Endothelial cell of umbilical vein (primary cell): ENCODE measurements around the gene TBX2. TPM values are rescaled to one million over a fixed set of nuclear protein-coding genes. Genes with fewer than 3 reads are reported as not detected.

ENCODE experiments used
- BruUV-seq: library from RNA; stranded (reverse); fragments of 400-500 nt; replicated peaks from 2 replicates; lab custom pipeline; 2021; lab: Mats Ljungman, UMichigan
- CTCF ChIA-PET: fragments of 300-600, 350-600 bp; sonication (Branson Sonifier 250); formaldehyde crosslinking; loops from one replicate; lab custom pipeline; 2021; ENCODE audit warnings: antibody characterized with exemption, inconsistent platforms; lab: Charles Lee
- POLR2A ChIA-PET: fragments of 300-600, 350-600 bp; sonication (Branson Sonifier 250); formaldehyde crosslinking; loops from one replicate; lab custom pipeline; 2021; ENCODE audit warnings: antibody characterized with exemption, inconsistent platforms; lab: Charles Lee
- DNase-seq: peaks from one replicate; pipeline ENCODE4 v3.0.0-alpha.2; 2011; ENCODE audit warnings: low read depth, low spot score
- FAIRE-seq: peaks from 2 replicates; lab custom pipeline; 2011; peaks lifted over from hg19 to GRCh38; lab: Jason Lieb, UNC
- H2AFZ ChIP-seq: 2 replicates; pipeline ENCODE4 v1.6.0; 2012; ENCODE audit warnings: low read depth, low read length, control low read depth, inconsistent platforms
- H3K27ac ChIP-seq: 2 replicates; pipeline ENCODE4 v1.5.1; 2011; ENCODE audit warnings: low read depth, mild to moderate bottlenecking, control low read depth, low read length, moderate library complexity; ENCODE audit not compliant: insufficient read depth
- H3K27me3 ChIP-seq, 2 experiments: 2 replicates each; pipeline versions ENCODE4 v1.6.0 to v1.6.1; 2011; ENCODE audit warnings: low read length in 2 of 2, mixed read lengths in 1 of 2; ENCODE audit not compliant: control insufficient read depth in 2 of 2, insufficient read depth in 2 of 2
- H3K36me3 ChIP-seq, 2 experiments: 2 replicates in 1 of 2; 3 replicates in 1 of 2; pipeline ENCODE4 v1.5.1; 2011; ENCODE audit warnings: low read length in 2 of 2, mild to moderate bottlenecking in 1 of 2, moderate library complexity in 1 of 2; ENCODE audit not compliant: control insufficient read depth in 2 of 2, insufficient read depth in 2 of 2; ENCODE audit errors: extremely low read depth in 1 of 2
- H3K4me1 ChIP-seq: 3 replicates; pipeline ENCODE4 v1.5.1; 2011; ENCODE audit warnings: mild to moderate bottlenecking, low read length; ENCODE audit not compliant: control insufficient read depth, insufficient read depth; ENCODE audit errors: extremely low read depth
- H3K4me2 ChIP-seq: 2 replicates; pipeline ENCODE4 v1.6.1; 2011; ENCODE audit warnings: low read length, control low read depth, mixed read lengths; ENCODE audit not compliant: insufficient read depth
- H3K4me3 ChIP-seq, 3 experiments: fragments of 200-600 bp in 1 of 3; sonication (generic), shearing (Covaris generic) in 1 of 3; replicated peaks in 1 of 3; 2 replicates each; pipeline ENCODE4 v1.5.1; 2011 to 2016; ENCODE audit warnings: control low read depth in 3 of 3, low read length in 3 of 3, mild to moderate bottlenecking in 2 of 3, inconsistent platforms in 1 of 3, low read depth in 1 of 3, moderate library complexity in 1 of 3; ENCODE audit not compliant: insufficient read depth in 1 of 3
- H3K79me2 ChIP-seq: 2 replicates; pipeline ENCODE4 v1.6.0; 2012; ENCODE audit warnings: low read length, inconsistent platforms; ENCODE audit not compliant: control insufficient read depth, insufficient read depth
- H3K9ac ChIP-seq: replicated peaks from 2 replicates; pipeline ENCODE3; 2011; ENCODE audit warnings: low read length, control low read depth; ENCODE audit not compliant: insufficient read depth; ENCODE audit errors: extremely low read depth
- H3K9me1 ChIP-seq: replicated peaks from 3 replicates; pipeline ENCODE4 v1.6.0; 2011; ENCODE audit warnings: mild to moderate bottlenecking, low read length; ENCODE audit not compliant: control insufficient read depth, insufficient read depth; ENCODE audit errors: extremely low read depth
- H3K9me3 ChIP-seq: replicated peaks from 2 replicates; pipeline ENCODE4 v1.5.1; 2012; ENCODE audit warnings: low read length, inconsistent platforms; ENCODE audit not compliant: control insufficient read depth, insufficient read depth
- H4K20me1 ChIP-seq: replicated peaks from 2 replicates; pipeline ENCODE3; 2011; ENCODE audit warnings: mild to moderate bottlenecking, low read length; ENCODE audit not compliant: control insufficient read depth, insufficient read depth; ENCODE audit errors: extremely low read depth
- CTCF ChIP-seq, 2 donors: IDR thresholded peaks; 1 replicate in 1 of 2; 2 replicates in 1 of 2; pipeline ENCODE4 v1.5.1; 2011; ENCODE audit warnings: low read length in 2 of 2, mild to moderate bottlenecking in 2 of 2, moderate library complexity in 2 of 2, control low read depth in 1 of 2, inconsistent platforms in 1 of 2, low read depth in 1 of 2; ENCODE audit not compliant: insufficient read depth in 1 of 2; ENCODE audit errors: extremely low read depth in 1 of 2
- EZH2 ChIP-seq: IDR thresholded peaks from 2 replicates; pipeline ENCODE4 v1.6.1; 2012; ENCODE audit warnings: borderline replicate concordance, low read depth, mild to moderate bottlenecking, moderate library complexity, low read length, inconsistent platforms; ENCODE audit not compliant: severe bottlenecking
- FOS ChIP-seq: IDR thresholded peaks from 2 replicates; pipeline ENCODE4 v1.6.1; 2011; ENCODE audit warnings: mild to moderate bottlenecking, low read length, moderate library complexity, borderline replicate concordance; ENCODE audit not compliant: insufficient read depth
- GATA2 ChIP-seq: IDR thresholded peaks from 2 replicates; pipeline ENCODE4 v1.7.0; 2011; ENCODE audit warnings: low read depth, mild to moderate bottlenecking, moderate library complexity, mixed read lengths, low read length; ENCODE audit not compliant: insufficient read length, insufficient read depth
- JUN ChIP-seq: IDR thresholded peaks from 2 replicates; pipeline ENCODE4 v1.6.1; 2011; ENCODE audit warnings: borderline replicate concordance, low read depth; ENCODE audit not compliant: insufficient read length, insufficient read depth
- MAX ChIP-seq: IDR thresholded peaks from 2 replicates; pipeline ENCODE4 v1.6.1; 2011; ENCODE audit not compliant: insufficient read depth, insufficient read length
- MYC ChIP-seq: IDR thresholded peaks from one replicate; pipeline ENCODE4 v1.6.1; 2011; ENCODE audit warnings: mild to moderate bottlenecking, low read depth, low read length
- POLR2A ChIP-seq: IDR thresholded peaks from 2 replicates; pipeline ENCODE4 v1.6.1; 2012; ENCODE audit warnings: low read depth, mild to moderate bottlenecking, control low read depth, low read length
- POLR2AphosphoS5 ChIP-seq: IDR thresholded peaks from 2 replicates; pipeline ENCODE4 v1.6.1; 2012; ENCODE audit warnings: low read depth, mild to moderate bottlenecking, control low read depth, low read length, moderate library complexity; ENCODE audit not compliant: insufficient read depth
- dilution Hi-C: fragments of 300-500 bp; cut with MboI; formaldehyde crosslinking; loops from one replicate; pipeline ENCODE4 v1.15.0; 2019; ENCODE audit warnings: low sequenced_read_pairs; ENCODE audit not compliant: extremely low pct_ligation_motif_present
- intact Hi-C: fragments of 100-400 bp; cut with micrococcal nuclease; formaldehyde crosslinking; loops from one replicate; pipeline ENCODE4 v1.10.0; 2022
- polyA plus RNA-seq, 4 experiments: library from polyadenylated mRNA; depleted of rRNA in 3 of 4; stranded (reverse) in 3 of 4; unstranded in 1 of 4; fragments of >200 nt; gene quantifications; 2 replicates each; pipeline versions ENCODE4 v1.2.1 to v1.2.3, GENCODE V29; 2011 to 2012; ENCODE audit warnings: missing spikeins in 1 of 4
- total RNA-seq: library from RNA; stranded (reverse); gene quantifications from 2 replicates; pipeline ENCODE4 v1.2.3, GENCODE V29; 2021

TBX2 gene
- total and polyA plus RNA-seq, 2 donors (not counting 3 experiments of a cell fraction or from before 2014, with no cell fraction given): not detected

- H3K36me3 ChIP-seq: no peaks in the 10 kb centered on the region
- H2AFZ ChIP-seq: no peak overlapping the region
- no TSS peak for BruUV-seq
- no peaks in the 10 kb centered on the region for H4K20me1 ChIP-seq
- intact Hi-C loops: no loop called here
- no peak overlapping the region for H3K4me3 ChIP-seq
- FAIRE-seq: no peak
- no peak overlapping the region for H3K4me2 ChIP-seq
- H3K27ac ChIP-seq: no peak overlapping the region
- H3K4me1 ChIP-seq: no peaks in the 10 kb centered on the region
- no peak overlapping the region for H3K9ac ChIP-seq
- H3K9me3 ChIP-seq: no peaks in the 10 kb centered on the region
- POLR2A ChIA-PET: no interaction called here
- no peak for TF ChIP-seq CTCF (IDR thresholded peaks at IDR 0.05; ENCODE audit: extremely low read depth in 1 of 2, insufficient read depth in 1 of 2, low read depth in 1 of 2, low read length in 2 of 2)
- no peak for TF ChIP-seq MYC
- TF ChIP-seq MAX: no peak
- TF ChIP-seq POLR2AphosphoS5: no peak
- no peak for TF ChIP-seq GATA2
- no peak for TF ChIP-seq EZH2
- TF ChIP-seq FOS: no peak
- no peak for TF ChIP-seq JUN
- no peak for TF ChIP-seq POLR2A
- DNase-seq: no peak
- H3K79me2 ChIP-seq: no peaks in the 10 kb centered on the region
- H3K9me1 ChIP-seq: no peaks in the 10 kb centered on the region
- dilution Hi-C loops: no loop called here
- peaks cover 4 to 12% of the 10 kb centered on the region in 2 experiments for H3K27me3 ChIP-seq
- CTCF ChIA-PET: no interaction called here
Observed at GRCh38 chr17:61361084-61361483, 38.6 kb upstream of the TBX2 start.
